Muscle of leg (tissue), 11 donors: ENCODE results near the gene STYXL2. TPM values are rescaled to one million over a fixed set of nuclear protein-coding genes. Genes with fewer than 3 reads are reported as not detected.

Experiments used
- DNase-seq: peaks from one replicate; pipeline ENCODE4 v3.0.0; 2013
- H3K27ac ChIP-seq: one replicate; pipeline ENCODE4 v1.5.1; 2013; ENCODE audit warnings: mild to moderate bottlenecking, low read length, control low read depth
- H3K27me3 ChIP-seq: one replicate; pipeline ENCODE4 v1.6.1; 2013; ENCODE audit warnings: low read length; ENCODE audit not compliant: control insufficient read depth, insufficient read depth
- H3K36me3 ChIP-seq: one replicate; pipeline ENCODE4 v1.6.1; 2013; ENCODE audit warnings: low read length; ENCODE audit not compliant: control insufficient read depth, insufficient read depth
- H3K4me1 ChIP-seq: one replicate; pipeline ENCODE4 v1.6.1; 2013; ENCODE audit warnings: low read length; ENCODE audit not compliant: control insufficient read depth, insufficient read depth
- H3K4me3 ChIP-seq: one replicate; pipeline ENCODE4 v1.5.1; 2013; ENCODE audit warnings: low read length, control low read depth
- H3K9me3 ChIP-seq: replicated peaks from 2 replicates; pipeline ENCODE4 v1.6.1; 2013; ENCODE audit warnings: low read depth, low read length; ENCODE audit not compliant: control insufficient read depth
- WGBS: methylation state at CpG from one replicate; pipeline ENCODE4 v1.1.5; 2013; ENCODE audit warnings: missing lambda C conversion rate; ENCODE audit not compliant: insufficient coverage; 5-methylcytosine and 5-hydroxymethylcytosine counted together
- polyA plus RNA-seq, 8 donors: library from polyadenylated mRNA; unstranded; fragments of 120-200 nt; gene quantifications; one replicate each; pipeline versions ENCODE4 v1.2.1 to v1.2.3, GENCODE V29; 2013; ENCODE audit warnings: inconsistent platforms in 1 of 8, low replicate concordance in 1 of 8; ENCODE audit not compliant: insufficient read length in 8 of 8, insufficient read depth in 1 of 8
- total RNA-seq: library from RNA; stranded (reverse); fragments of 120-200 nt; gene quantifications from one replicate; pipeline ENCODE4 v1.2.4, GENCODE V29; 2013

Gene STYXL2
- total and polyA plus RNA-seq, 9 donors: 49.6 to 119 (median 96.5) TPM

DNA sequence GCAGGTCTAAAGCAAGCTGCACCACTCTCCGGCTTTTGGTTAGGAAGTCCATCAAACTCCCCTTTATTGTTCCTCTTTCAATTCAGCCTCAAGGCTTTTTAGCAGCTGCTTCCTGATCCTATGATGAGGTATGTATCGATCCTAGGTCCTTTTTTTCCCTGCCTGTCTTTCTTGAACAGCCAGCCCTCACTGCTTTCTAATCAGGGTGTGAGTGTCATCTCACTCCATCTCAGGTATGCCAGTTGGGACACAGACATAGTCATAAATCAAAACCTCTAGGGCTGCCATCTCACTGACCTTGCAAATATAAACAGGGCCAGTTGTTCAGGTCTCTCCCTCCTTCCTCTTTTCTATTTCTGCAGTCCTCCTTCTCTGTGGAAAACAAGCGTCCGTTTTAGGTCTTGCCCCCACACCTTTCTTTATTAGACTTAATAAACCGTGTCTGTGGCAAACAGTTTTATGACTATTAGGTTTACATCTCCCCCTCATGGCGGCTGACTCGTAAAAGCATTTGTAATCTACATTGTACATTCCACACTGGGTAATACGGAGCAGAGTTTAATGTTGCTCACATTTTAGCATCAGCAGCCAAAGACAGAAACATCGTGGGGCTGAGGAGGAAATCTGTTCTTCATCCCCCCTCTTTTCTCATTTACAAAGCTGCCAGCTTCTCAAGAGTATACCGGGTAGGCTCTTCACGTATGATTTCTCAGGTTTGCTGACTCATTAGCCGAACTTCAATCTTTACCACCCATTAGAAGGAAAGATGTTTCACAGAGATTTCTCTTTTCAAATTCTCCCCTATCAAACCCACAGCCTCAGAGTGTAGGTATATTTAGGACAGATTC lies 11.6 kb downstream of the STYXL2 start:
- H3K27ac ChIP-seq: peak overlapping the region; percentile 75
- peaks cover 9% of the 10 kb centered on the region for H3K36me3 ChIP-seq
- H3K9me3 ChIP-seq: no peaks in the 10 kb centered on the region
- WGBS: 0% methylated on average over 3 of the region's 12 CpGs
- DNase-seq: peak; percentile 51
- no peaks in the 10 kb centered on the region for H3K27me3 ChIP-seq
- H3K4me3 ChIP-seq: no peak overlapping the region
- peaks cover 17% of the 10 kb centered on the region for H3K4me1 ChIP-seq

DNA sequence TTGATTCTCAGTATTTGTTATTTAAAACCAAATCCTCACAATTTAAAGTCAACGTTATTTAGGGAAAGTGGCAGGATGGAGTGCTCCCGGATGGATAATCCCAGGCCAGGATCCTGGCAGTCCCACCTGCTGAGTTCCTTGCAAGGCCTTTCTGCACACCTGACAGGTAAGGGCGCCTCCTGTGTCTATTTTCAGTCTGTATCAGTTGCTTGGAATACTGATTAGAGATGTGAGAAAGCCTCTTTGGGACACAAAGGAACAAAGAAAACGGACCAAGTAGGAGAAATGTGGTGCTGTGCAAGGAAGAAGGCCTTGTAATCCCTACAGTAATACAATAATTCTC lies 12.2 kb downstream of the STYXL2 start:
- H3K36me3 ChIP-seq: peaks cover 9% of the 10 kb centered on the region
- H3K9me3 ChIP-seq: no peaks in the 10 kb centered on the region
- no peak overlapping the region for H3K27ac ChIP-seq
- peaks cover 17% of the 10 kb centered on the region for H3K4me1 ChIP-seq
- DNase-seq: no peak
- no CpG with 5 or more reads among the region's 4 CpGs for WGBS
- no peak overlapping the region for H3K4me3 ChIP-seq
- H3K27me3 ChIP-seq: no peaks in the 10 kb centered on the region

DNA sequence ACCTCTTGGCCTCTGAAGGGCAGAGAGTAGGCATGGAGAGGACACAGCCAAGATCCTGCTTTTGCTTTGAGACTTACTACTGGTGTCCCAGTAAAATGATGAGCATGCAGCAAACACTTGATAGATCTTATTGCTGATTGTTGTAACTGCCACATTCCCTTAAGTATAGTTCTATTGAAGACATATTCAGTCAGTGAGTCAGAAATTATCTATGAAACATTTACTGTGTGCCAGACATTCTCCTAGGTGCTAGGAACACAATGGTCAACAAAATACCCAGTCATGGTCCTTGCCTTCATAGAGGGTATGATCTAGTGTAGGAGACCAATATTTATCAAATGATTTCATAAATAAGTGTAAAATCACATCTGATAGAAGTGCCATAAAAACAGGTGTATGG lies 13.6 kb downstream of the STYXL2 start:
- H3K4me3 ChIP-seq: no peak overlapping the region
- no peak for DNase-seq
- peaks cover 17% of the 10 kb centered on the region for H3K4me1 ChIP-seq
- peaks cover 7% of the 10 kb centered on the region for H3K36me3 ChIP-seq
- no peak overlapping the region for H3K27ac ChIP-seq
- no peaks in the 10 kb centered on the region for H3K27me3 ChIP-seq
- no peaks in the 10 kb centered on the region for H3K9me3 ChIP-seq

DNA sequence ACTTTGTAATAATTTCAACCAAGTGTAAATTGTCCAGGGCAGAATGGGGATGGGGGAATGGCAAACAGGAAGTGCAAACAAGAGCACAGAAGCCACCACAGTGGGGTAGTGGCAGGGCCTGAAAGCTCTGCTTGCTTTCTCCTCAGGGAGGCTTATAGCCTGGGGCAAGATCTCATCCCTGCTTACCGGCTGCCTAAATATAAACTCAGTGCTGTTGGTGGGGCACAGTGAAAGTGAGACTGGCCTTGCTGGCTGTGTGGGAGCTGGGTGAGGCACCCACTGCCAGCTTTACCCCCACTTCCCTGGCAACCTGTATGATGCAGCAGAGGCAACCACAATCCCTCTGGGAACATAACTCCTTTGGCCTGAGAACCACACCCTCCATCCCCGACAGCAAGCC lies 15.2 kb downstream of the STYXL2 start:
- WGBS: 94% methylated on average over 2 of the region's 2 CpGs
- no peak for DNase-seq
- H3K36me3 ChIP-seq: peaks cover 13% of the 10 kb centered on the region
- H3K9me3 ChIP-seq: no peaks in the 10 kb centered on the region
- H3K27ac ChIP-seq: no peak overlapping the region
- H3K27me3 ChIP-seq: no peaks in the 10 kb centered on the region
- H3K4me3 ChIP-seq: no peak overlapping the region
- peaks cover 17% of the 10 kb centered on the region for H3K4me1 ChIP-seq

DNA sequence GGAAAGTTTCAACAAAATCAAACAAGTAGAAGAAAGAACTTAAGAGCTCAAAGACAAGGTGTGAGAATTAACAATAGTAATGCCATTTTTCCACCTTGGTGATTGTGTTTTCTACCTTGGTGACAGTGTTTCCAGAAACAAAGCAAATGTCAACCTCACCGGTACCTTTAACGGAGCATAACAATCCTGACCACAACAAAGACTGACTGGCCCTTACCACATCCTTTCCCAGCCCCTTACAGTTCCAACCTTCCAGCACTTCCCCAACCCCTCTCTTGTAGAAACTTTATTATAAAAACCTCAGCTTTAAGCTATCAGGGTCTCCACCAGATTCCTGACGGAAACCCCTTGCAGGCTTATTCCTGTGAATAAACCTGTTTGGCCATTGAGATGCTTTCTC lies 16.7 kb downstream of the STYXL2 start:
- no peak overlapping the region for H3K27ac ChIP-seq
- peaks cover 6% of the 10 kb centered on the region for H3K4me1 ChIP-seq
- H3K27me3 ChIP-seq: no peaks in the 10 kb centered on the region
- no peak for DNase-seq
- peaks cover 19% of the 10 kb centered on the region for H3K36me3 ChIP-seq
- H3K9me3 ChIP-seq: no peaks in the 10 kb centered on the region
- WGBS: 87% methylated on average over 3 of the region's 3 CpGs
- H3K4me3 ChIP-seq: no peak overlapping the region

DNA sequence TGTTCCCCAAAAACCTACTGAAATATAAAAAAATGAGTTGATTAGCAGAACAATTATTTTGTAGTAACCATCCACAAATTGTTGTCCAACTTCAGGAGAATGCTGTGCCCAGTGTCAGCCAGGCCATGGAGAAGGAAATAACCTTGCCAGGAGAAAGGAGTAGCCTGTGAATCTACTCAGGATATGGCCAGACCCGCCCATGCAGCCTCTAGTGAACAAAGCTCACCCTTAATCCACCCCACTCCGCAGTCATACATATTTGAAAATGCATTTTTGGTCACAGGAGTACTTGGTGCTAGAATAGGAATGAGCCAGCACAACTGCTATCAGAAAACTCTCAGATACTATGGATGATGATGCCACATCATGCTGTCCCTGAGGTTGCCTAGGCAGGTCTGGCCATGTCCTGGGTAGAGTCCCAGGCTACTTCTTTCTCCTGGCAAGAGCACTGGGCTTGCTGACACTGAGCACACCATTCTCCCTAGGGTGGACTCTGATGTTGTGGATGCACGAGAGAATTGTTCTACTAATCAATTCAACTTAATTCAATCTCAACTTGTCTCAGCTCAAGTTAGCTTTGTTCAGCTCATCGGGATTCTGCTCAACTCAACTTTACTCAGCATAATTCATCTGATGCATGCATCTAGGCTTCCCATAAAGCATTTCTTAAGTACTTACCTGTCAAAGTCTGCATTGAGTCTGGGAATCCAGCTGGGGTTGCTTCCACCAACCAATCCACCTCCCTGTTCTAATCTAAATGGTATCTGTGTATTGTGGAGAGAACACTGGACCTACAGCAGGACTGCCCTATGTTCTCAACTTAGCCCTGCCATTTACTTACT lies 18.2 kb downstream of the STYXL2 start:
- H3K27me3 ChIP-seq: no peaks in the 10 kb centered on the region
- H3K27ac ChIP-seq: no peak overlapping the region
- H3K36me3 ChIP-seq: peaks cover 17% of the 10 kb centered on the region
- H3K9me3 ChIP-seq: no peaks in the 10 kb centered on the region
- H3K4me1 ChIP-seq: peaks cover 4% of the 10 kb centered on the region
- 78% methylated on average over 1 of the region's 4 CpGs for WGBS
- H3K4me3 ChIP-seq: no peak overlapping the region
- DNase-seq: no peak

DNA sequence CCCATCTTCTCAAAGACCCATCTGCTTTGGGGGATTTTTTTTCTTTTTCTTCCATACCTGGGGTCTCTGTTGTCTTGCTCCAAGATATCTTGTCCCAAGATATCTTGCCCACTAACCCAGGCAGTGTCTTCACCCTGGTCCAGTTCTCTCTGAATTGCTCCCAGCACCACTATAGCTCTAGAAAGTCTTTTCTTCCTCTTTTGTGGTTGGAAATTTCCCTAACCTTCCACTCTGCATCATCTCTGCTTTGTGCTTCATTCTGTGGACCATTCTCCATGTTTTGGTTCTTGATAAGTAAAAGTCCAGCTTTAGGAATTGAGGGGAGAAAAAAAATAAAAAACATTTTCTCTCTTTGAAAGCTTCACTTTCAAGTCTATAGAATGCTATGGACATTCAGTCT lies 20.9 kb downstream of the STYXL2 start:
- DNase-seq: no peak
- no peaks in the 10 kb centered on the region for H3K9me3 ChIP-seq
- no peaks in the 10 kb centered on the region for H3K27me3 ChIP-seq
- H3K36me3 ChIP-seq: peaks cover 35% of the 10 kb centered on the region
- no peak overlapping the region for H3K27ac ChIP-seq
- no peak overlapping the region for H3K4me3 ChIP-seq
- H3K4me1 ChIP-seq: no peaks in the 10 kb centered on the region

DNA sequence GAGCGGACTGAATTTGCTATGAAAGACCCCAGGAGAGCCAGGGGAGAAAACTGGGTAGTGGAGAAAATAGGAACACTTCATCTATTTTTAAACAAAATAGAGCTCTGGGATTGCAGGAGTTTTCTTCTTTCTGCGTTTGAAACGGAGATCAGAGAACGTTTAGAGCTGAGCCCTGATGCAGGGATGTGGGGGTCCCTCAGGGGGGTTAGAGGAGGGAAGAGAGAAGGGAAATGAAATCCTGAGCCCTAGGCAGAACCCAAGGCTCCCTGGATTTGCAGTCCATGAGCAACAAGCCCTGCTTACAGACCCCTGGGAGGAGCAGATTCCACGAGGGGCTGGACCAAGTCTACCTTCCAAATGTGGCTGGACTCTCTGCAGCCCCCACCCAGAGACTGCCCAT lies 21.8 kb downstream of the STYXL2 start:
- Histone ChIP-seq H3K27me3 (no peaks in the 10 kb centered on the region), H3K36me3 (peaks cover 35% of the 10 kb centered on the region), H3K4me3 (no peak overlapping the region), H3K9me3 (no peaks in the 10 kb centered on the region), H3K27ac (no peak overlapping the region), H3K4me1 (no peaks in the 10 kb centered on the region)
- no CpG with 5 or more reads among the region's 5 CpGs for WGBS
- DNase-seq: no peak

DNA sequence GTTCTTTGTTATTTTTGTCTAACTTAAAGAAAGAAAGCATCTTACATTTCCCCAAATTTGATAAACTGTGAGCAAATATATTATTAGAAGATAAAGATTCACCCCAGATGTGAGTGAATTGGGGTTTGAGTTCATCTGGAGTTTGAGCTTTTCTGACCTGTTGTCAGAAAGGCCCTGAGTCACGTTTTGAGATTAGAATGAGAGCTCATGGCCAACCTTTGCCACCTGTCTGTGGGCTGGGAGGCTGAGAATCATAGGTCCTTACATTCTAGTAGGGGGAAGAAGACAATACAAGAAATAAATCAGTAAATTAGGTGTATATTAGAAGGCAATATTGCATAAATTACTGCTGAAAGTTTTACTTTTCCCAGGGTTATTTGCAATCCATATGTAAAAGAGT lies 22.3 kb downstream of the STYXL2 start:
- H3K9me3 ChIP-seq: no peaks in the 10 kb centered on the region
- no peak overlapping the region for H3K27ac ChIP-seq
- no peak for DNase-seq
- no peaks in the 10 kb centered on the region for H3K27me3 ChIP-seq
- no peaks in the 10 kb centered on the region for H3K4me1 ChIP-seq
- H3K4me3 ChIP-seq: no peak overlapping the region
- 17% methylated on average over 1 of the region's 1 CpG for WGBS
- H3K36me3 ChIP-seq: peaks cover 35% of the 10 kb centered on the region

DNA sequence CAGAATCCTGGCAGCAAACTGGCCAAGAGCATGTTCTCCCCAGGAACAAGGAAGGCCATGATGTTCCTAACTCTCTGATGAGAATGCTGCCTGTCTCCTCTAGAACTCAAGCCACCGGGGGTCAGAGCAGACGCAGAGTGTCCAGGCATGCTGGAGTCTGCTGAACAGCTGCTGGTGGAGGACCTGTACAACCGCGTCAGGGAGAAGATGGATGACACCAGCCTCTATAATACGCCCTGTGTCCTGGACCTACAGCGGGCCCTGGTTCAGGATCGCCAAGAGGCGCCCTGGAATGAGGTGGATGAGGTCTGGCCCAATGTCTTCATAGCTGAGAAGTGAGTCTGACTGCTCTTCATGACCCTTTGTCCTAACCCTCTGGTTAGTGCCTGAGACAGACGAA lies 23.4 kb downstream of the STYXL2 start:
- 82% methylated on average over 9 of the region's 9 CpGs for WGBS
- H3K9me3 ChIP-seq: no peaks in the 10 kb centered on the region
- H3K4me1 ChIP-seq: peaks cover 3% of the 10 kb centered on the region
- DNase-seq: no peak
- peaks cover 42% of the 10 kb centered on the region for H3K36me3 ChIP-seq
- H3K27me3 ChIP-seq: no peaks in the 10 kb centered on the region
- no peak overlapping the region for H3K4me3 ChIP-seq
- H3K27ac ChIP-seq: no peak overlapping the region
